ENCODE measurements around the gene FAAP20. TPM values are rescaled to one million over a fixed set of nuclear protein-coding genes. Genes with fewer than 3 reads are reported as not detected.

FAAP20 gene
- total and polyA plus RNA-seq, 8 donors: 17.2 to 75.6 (median 24.1) TPM

GRCh38 chr1:2187619-2188018 lies 7.0 kb downstream of the FAAP20 start:
- Histone ChIP-seq H3K9me3 (no peaks in the 10 kb centered on the region), H3K27ac (no peak overlapping the region), H3K27me3 (no peaks in the 10 kb centered on the region), H3K4me1 (peaks cover 0 to 21% (median 6%) of the 10 kb centered on the region in 3 donors), H3K4me3 (no peak overlapping the region), H3K36me3 (no peaks in the 10 kb centered on the region)
- FAIRE-seq (no peak), ATAC-seq (no peak), DNase-seq (no peak)
- WGBS, 2 donors: 87 to 88% methylated on average over 13 of the region's 13 CpGs
- TF ChIP-seq, protein P1, sequence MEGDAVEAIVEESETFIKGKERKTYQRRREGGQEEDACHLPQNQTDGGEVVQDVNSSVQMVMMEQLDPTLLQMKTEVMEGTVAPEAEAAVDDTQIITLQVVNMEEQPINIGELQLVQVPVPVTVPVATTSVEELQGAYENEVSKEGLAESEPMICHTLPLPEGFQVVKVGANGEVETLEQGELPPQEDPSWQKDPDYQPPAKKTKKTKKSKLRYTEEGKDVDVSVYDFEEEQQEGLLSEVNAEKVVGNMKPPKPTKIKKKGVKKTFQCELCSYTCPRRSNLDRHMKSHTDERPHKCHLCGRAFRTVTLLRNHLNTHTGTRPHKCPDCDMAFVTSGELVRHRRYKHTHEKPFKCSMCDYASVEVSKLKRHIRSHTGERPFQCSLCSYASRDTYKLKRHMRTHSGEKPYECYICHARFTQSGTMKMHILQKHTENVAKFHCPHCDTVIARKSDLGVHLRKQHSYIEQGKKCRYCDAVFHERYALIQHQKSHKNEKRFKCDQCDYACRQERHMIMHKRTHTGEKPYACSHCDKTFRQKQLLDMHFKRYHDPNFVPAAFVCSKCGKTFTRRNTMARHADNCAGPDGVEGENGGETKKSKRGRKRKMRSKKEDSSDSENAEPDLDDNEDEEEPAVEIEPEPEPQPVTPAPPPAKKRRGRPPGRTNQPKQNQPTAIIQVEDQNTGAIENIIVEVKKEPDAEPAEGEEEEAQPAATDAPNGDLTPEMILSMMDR (IDR thresholded peaks at IDR 0.05): no peak
- intact Hi-C loops (cut with DNase I): no loop called here

DNA sequence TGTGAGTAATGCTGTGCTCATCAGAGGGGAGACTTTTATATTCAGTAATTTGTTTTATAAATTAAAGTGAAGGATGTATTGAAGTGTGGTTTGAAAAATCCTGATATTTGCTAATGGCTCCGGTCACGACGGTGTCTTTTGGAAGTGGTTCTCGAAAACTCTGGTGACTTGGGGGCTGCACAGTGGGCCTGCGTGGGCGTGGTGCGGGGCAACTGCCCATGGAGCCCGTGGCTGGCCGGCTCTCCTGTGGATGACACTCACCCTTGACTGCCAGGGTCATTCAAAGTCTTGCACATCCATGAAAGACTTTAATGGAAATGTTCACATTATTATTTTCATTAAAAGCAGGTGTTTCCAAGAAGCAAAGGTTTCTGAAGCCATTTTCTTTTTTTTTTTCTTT lies 7.7 kb downstream of the FAAP20 start:
- Histone ChIP-seq H3K4me3 (no peak overlapping the region), H3K36me3 (no peaks in the 10 kb centered on the region), H3K4me1 (peaks cover 0 to 15% (median 3%) of the 10 kb centered on the region in 3 donors), H3K9me3 (no peaks in the 10 kb centered on the region), H3K27ac (no peak overlapping the region), H3K27me3 (no peaks in the 10 kb centered on the region)
- no peak for ATAC-seq
- WGBS, 2 donors: 87 to 92% methylated on average over 9 of the region's 9 CpGs
- intact Hi-C loops (cut with DNase I): no loop called here
- no peak for FAIRE-seq
- DNase-seq: no peak
- TF ChIP-seq, protein P1 (IDR thresholded peaks at IDR 0.05): no peak

GRCh38 chr1:2185880-2186855 lies 8.4 kb downstream of the FAAP20 start:
- FAIRE-seq (no peak), ATAC-seq (no peak)
- TF ChIP-seq, protein P1 (IDR thresholded peaks at IDR 0.05): no peak

DNA sequence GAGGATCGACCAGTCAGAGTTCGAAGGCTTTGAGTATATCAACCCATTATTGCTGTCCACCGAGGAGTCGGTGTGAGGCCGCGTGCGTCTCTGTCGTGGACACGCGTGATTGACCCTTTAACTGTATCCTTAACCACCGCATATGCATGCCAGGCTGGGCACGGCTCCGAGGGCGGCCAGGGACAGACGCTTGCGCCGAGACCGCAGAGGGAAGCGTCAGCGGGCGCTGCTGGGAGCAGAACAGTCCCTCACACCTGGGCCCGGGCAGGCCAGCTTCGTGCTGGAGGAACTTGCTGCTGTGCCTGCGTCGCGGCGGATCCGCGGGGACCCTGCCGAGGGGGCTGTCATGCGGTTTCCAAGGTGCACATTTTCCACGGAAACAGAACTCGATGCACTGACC lies 9.6 kb downstream of the FAAP20 start:
- no peaks in the 10 kb centered on the region for H3K9me3 ChIP-seq
- TF ChIP-seq, protein P1 (IDR thresholded peaks at IDR 0.05): no peak
- ATAC-seq: no peak
- no peaks in the 10 kb centered on the region for H3K4me1 ChIP-seq
- no peak overlapping the region for H3K4me3 ChIP-seq
- H3K27ac ChIP-seq: no peak overlapping the region
- FAIRE-seq: no peak
- DNase-seq: no peak
- 94 to 96% methylated on average over 33 of the region's 33 CpGs for WGBS, 2 donors
- intact Hi-C loops (cut with DNase I): no loop called here
- no peaks in the 10 kb centered on the region for H3K36me3 ChIP-seq
- H3K27me3 ChIP-seq: no peaks in the 10 kb centered on the region

More at GRCh38 chr1:2185880-2186855, 8.4 kb downstream of the FAAP20 start:
- Histone ChIP-seq H3K36me3 (no peaks in the 10 kb centered on the region), H3K4me3 (no peak overlapping the region), H3K9me3 (no peaks in the 10 kb centered on the region), H3K27me3 (no peaks in the 10 kb centered on the region), H3K27ac (no peak overlapping the region), H3K4me1 (peaks cover 0 to 8% (median 0%) of the 10 kb centered on the region in 3 donors)
- no peak for DNase-seq
- intact Hi-C loops (cut with DNase I): no loop called here
- 90 to 95% methylated on average over 38 of the region's 38 CpGs for WGBS, 2 donors

- Histone ChIP-seq H3K4me1 (no peaks in the 10 kb centered on the region), H3K4me3 (no peak overlapping the region), H3K27ac (no peak overlapping the region), H3K27me3 (no peaks in the 10 kb centered on the region), H3K9me3 (no peaks in the 10 kb centered on the region), H3K36me3 (no peaks in the 10 kb centered on the region)
- WGBS, 2 donors: 90 to 92% methylated on average over 18 of the region's 18 CpGs
- intact Hi-C loops (cut with DNase I): no loop called here
- ATAC-seq (no peak), DNase-seq (no peak), FAIRE-seq (no peak)
- TF ChIP-seq, protein P1 (IDR thresholded peaks at IDR 0.05): no peak
Observed at GRCh38 chr1:2184531-2184930, 10.0 kb downstream of the FAAP20 start.

Data from pancreas (tissue), 10 donors.